ENCODE data around the gene KCNH1.

DNA sequence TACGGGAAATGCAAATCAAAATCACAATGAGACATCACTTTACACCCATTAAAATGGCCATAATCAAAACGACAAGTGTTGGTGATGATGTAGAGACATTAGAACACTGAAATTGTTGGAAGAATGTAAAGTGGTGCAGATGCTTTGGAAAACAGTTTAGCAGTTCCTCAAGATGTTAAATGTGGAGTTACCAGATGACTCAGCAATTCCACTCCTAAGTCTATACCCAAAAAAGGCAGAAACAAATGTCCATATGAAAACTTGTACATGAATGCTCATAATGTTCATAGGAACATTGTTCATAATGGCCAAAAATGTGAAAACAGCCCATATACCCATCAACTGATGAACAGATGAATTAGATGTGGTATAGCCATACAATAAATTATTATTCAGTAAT lies 267.4 kb downstream of the KCNH1 start:
- TF ChIP-seq, protein P1, sequence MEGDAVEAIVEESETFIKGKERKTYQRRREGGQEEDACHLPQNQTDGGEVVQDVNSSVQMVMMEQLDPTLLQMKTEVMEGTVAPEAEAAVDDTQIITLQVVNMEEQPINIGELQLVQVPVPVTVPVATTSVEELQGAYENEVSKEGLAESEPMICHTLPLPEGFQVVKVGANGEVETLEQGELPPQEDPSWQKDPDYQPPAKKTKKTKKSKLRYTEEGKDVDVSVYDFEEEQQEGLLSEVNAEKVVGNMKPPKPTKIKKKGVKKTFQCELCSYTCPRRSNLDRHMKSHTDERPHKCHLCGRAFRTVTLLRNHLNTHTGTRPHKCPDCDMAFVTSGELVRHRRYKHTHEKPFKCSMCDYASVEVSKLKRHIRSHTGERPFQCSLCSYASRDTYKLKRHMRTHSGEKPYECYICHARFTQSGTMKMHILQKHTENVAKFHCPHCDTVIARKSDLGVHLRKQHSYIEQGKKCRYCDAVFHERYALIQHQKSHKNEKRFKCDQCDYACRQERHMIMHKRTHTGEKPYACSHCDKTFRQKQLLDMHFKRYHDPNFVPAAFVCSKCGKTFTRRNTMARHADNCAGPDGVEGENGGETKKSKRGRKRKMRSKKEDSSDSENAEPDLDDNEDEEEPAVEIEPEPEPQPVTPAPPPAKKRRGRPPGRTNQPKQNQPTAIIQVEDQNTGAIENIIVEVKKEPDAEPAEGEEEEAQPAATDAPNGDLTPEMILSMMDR (IDR thresholded peaks at IDR 0.05): no peak
- no peak for TF ChIP-seq POLR2A (IDR thresholded peaks at IDR 0.05)

Data from testis (tissue), 2 donors.